Neuronal stem cell (in vitro differentiated cells): ENCODE data around the gene VSIR.
A peak's percentile ranks its signal among the peaks of the same experiment; 100 is the strongest.

Experiments used
- DNase-seq: peaks from one replicate; pipeline ENCODE4 v3.0.0-alpha.2; 2013; ENCODE audit warnings: low spot score
- H2AFZ ChIP-seq: one replicate; pipeline ENCODE4 v1.6.1; 2013; ENCODE audit warnings: mild to moderate bottlenecking, low read length, inconsistent platforms
- H2AK5ac ChIP-seq: 2 replicates; pipeline ENCODE4 v1.6.1; 2013; ENCODE audit warnings: low read depth, mild to moderate bottlenecking, inconsistent platforms, low read length, moderate library complexity, mixed read lengths
- H2BK120ac ChIP-seq: 2 replicates; pipeline ENCODE4 v1.6.1; 2013; ENCODE audit warnings: low read depth, mild to moderate bottlenecking, inconsistent platforms, low read length, moderate library complexity, mixed read lengths
- H2BK12ac ChIP-seq: one replicate; pipeline ENCODE4 v1.6.1; 2013; ENCODE audit warnings: low read length, inconsistent platforms
- H2BK15ac ChIP-seq: 2 replicates; pipeline ENCODE4 v1.6.1; 2013; ENCODE audit warnings: mild to moderate bottlenecking, low read length, inconsistent platforms, mixed read lengths
- H2BK5ac ChIP-seq: one replicate; pipeline ENCODE4 v1.6.1; 2013; ENCODE audit warnings: inconsistent platforms, mild to moderate bottlenecking, low read length, moderate library complexity
- H3K14ac ChIP-seq: one replicate; pipeline ENCODE4 v1.6.1; 2013; ENCODE audit warnings: low read length, inconsistent platforms
- H3K18ac ChIP-seq: 2 replicates; pipeline ENCODE4 v1.6.1; 2013; ENCODE audit warnings: low read length, inconsistent platforms
- H3K23ac ChIP-seq: 2 replicates; pipeline ENCODE4 v1.6.1; 2013; ENCODE audit warnings: low read depth, mild to moderate bottlenecking, mixed read lengths, low read length, inconsistent platforms; ENCODE audit not compliant: poor library complexity
- H3K27ac ChIP-seq: replicated peaks from 3 replicates; pipeline ENCODE4 v1.5.1; 2013; ENCODE audit warnings: low read length, inconsistent platforms
- H3K27me3 ChIP-seq, 3 experiments: 2 replicates each; pipeline ENCODE4 v1.6.1; 2013; ENCODE audit warnings: low read length in 3 of 3, mild to moderate bottlenecking in 2 of 3, inconsistent platforms in 1 of 3, low read depth in 1 of 3, mixed read lengths in 1 of 3, moderate library complexity in 1 of 3; ENCODE audit not compliant: control insufficient read depth in 3 of 3, insufficient read depth in 3 of 3
- H3K36me3 ChIP-seq, 2 donors: replicated peaks in 1 of 2; 2 replicates each; pipeline ENCODE4 v1.6.1; 2013; ENCODE audit warnings: low read length in 2 of 2; ENCODE audit not compliant: control insufficient read depth in 2 of 2, insufficient read depth in 2 of 2
- H3K4ac ChIP-seq: 2 replicates; pipeline ENCODE4 v1.6.1; 2013; ENCODE audit warnings: inconsistent platforms, mild to moderate bottlenecking, low read length, moderate library complexity
- H3K4me1 ChIP-seq, 2 donors: 1 replicate in 1 of 2; 2 replicates in 1 of 2; pipeline ENCODE4 v1.6.1; 2013; ENCODE audit warnings: low read length in 2 of 2, low read depth in 1 of 2; ENCODE audit not compliant: control insufficient read depth in 2 of 2, insufficient read depth in 1 of 2
- H3K4me2 ChIP-seq: one replicate; pipeline ENCODE4 v1.6.1; 2013; ENCODE audit warnings: mild to moderate bottlenecking, low read length, inconsistent platforms; ENCODE audit not compliant: insufficient read depth, poor library complexity, severe bottlenecking
- H3K4me3 ChIP-seq, 2 donors: 2 replicates each; pipeline ENCODE4 v1.5.1; 2013; ENCODE audit warnings: low read length in 2 of 2, mild to moderate bottlenecking in 2 of 2, inconsistent platforms in 1 of 2, moderate library complexity in 1 of 2
- H3K79me1 ChIP-seq: one replicate; pipeline ENCODE4 v1.6.1; 2013; ENCODE audit warnings: low read depth, mild to moderate bottlenecking, inconsistent platforms, low read length, moderate library complexity
- H3K9ac ChIP-seq: one replicate; pipeline ENCODE4 v1.6.1; 2013; ENCODE audit warnings: mild to moderate bottlenecking, low read depth, low read length, inconsistent platforms; ENCODE audit not compliant: poor library complexity
- H3K9me3 ChIP-seq, 2 donors: replicated peaks in 1 of 2; 2 replicates each; pipeline versions ENCODE3 to v1.6.1; 2013; ENCODE audit warnings: low read length in 2 of 2, mild to moderate bottlenecking in 2 of 2, inconsistent platforms in 1 of 2, low read depth in 1 of 2, mixed read lengths in 1 of 2, moderate library complexity in 1 of 2; ENCODE audit not compliant: control insufficient read depth in 2 of 2, insufficient read depth in 1 of 2
- H4K8ac ChIP-seq: one replicate; pipeline ENCODE4 v1.6.1; 2013; ENCODE audit warnings: low read depth, mild to moderate bottlenecking, inconsistent platforms, low read length, moderate library complexity
- H4K91ac ChIP-seq: one replicate; pipeline ENCODE4 v1.6.1; 2013; ENCODE audit warnings: low read length, low read depth, mild to moderate bottlenecking, inconsistent platforms; ENCODE audit not compliant: poor library complexity
- WGBS, 2 donors: extraction: QIAGEN DNeasy Blood & Tissue Kit; methylation state at CpG; one replicate each; pipeline ENCODE4 v1.1.7; 2013; ENCODE audit warnings: missing lambda C conversion rate in 2 of 2, mixed read lengths in 1 of 2; ENCODE audit not compliant: insufficient read length in 2 of 2, insufficient replicate concordance in 1 of 2; ENCODE audit errors: extremely low coverage in 2 of 2; 5-methylcytosine and 5-hydroxymethylcytosine counted together

VSIR gene

DNA sequence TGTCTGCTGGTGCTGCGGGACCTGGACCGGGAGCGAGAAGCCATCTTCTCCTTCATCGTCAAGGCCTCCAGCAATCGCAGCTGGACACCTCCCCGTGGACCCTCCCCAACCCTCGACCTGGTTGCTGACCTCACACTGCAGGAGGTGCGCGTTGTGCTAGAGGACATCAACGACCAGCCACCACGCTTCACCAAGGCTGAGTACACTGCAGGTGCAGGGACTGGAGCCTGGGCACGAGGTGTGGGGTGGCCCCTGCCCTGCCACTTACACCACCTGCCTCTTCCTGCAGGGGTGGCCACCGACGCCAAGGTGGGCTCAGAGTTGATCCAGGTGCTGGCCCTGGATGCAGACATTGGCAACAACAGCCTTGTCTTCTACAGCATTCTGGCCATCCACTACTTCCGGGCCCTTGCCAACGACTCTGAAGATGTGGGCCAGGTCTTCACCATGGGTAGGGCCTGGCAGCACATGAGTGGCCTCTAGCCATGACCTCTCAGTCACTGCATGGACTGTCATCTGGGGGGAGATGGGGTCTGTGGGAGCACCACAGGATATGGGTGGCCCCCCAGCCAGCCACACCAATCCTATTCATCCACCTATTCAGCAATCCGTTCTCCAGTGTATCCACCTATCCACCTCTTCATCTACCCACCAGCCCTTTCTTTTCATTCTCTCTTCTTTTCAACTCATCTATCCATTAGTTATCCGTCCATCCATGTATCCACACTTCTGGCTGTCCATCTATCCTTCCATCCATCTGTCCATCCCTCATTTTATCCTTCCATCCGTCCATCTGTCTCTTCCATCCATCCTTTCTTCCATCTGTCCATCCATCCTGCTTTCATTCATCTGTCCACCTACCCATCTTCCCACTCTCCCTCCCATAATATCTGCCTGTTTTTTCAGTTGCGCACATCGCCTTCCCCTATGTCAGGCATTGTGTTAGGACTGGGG, 34.5 kb upstream of the VSIR start:
- no peak overlapping the region for H3K27ac ChIP-seq
- no peak overlapping the region for H2BK15ac ChIP-seq
- H4K91ac ChIP-seq: no peak overlapping the region
- no peak overlapping the region for H3K4me2 ChIP-seq
- H2BK120ac ChIP-seq: no peak overlapping the region
- peak overlapping the region; percentile 17 for H2BK12ac ChIP-seq
- H3K9me3 ChIP-seq: no peaks in the 10 kb centered on the region
- H3K4ac ChIP-seq: no peak overlapping the region
- peak overlapping the region; percentile 59 for H3K23ac ChIP-seq
- H3K4me3 ChIP-seq: no peak overlapping the region
- no peaks in the 10 kb centered on the region for H3K79me1 ChIP-seq
- no peak for DNase-seq
- 100% methylated on average over 1 of the region's 21 CpGs; no CpG with 5 or more reads in 1 of the 2 donors for WGBS, 2 donors
- H3K14ac ChIP-seq: peak overlapping the region; percentile 91
- no peak overlapping the region for H2BK5ac ChIP-seq
- peaks cover 0 to 19% (median 7%) of the 10 kb centered on the region in 3 experiments for H3K27me3 ChIP-seq
- H3K4me1 ChIP-seq: peaks cover 0 to 7% of the 10 kb centered on the region in 2 donors
- no peak overlapping the region for H2AFZ ChIP-seq
- peaks cover 0 to 4% of the 10 kb centered on the region in 2 donors for H3K36me3 ChIP-seq
- H3K18ac ChIP-seq: peak overlapping the region; percentile 27
- H4K8ac ChIP-seq: peak overlapping the region; percentile 95
- peak overlapping the region; percentile 76 for H2AK5ac ChIP-seq
- no peak overlapping the region for H3K9ac ChIP-seq

- H3K4me3 ChIP-seq: no peak overlapping the region
- H2BK120ac ChIP-seq: no peak overlapping the region
- no peak overlapping the region for H3K18ac ChIP-seq
- peak overlapping the region; percentile 76 for H2AK5ac ChIP-seq
- WGBS, 2 donors: no CpG with 5 or more reads among the region's 23 CpGs
- H4K8ac ChIP-seq: peak overlapping the region; percentile 95
- H3K4ac ChIP-seq: no peak overlapping the region
- H3K9me3 ChIP-seq: no peaks in the 10 kb centered on the region
- H3K79me1 ChIP-seq: no peaks in the 10 kb centered on the region
- H2BK12ac ChIP-seq: peak overlapping the region; percentile 17
- peaks cover 0 to 2% of the 10 kb centered on the region in 2 donors for H3K36me3 ChIP-seq
- no peak overlapping the region for H4K91ac ChIP-seq
- peak overlapping the region; percentile 91 for H3K14ac ChIP-seq
- peak overlapping the region; percentile 59 for H3K23ac ChIP-seq
- no peak overlapping the region for H3K4me2 ChIP-seq
- DNase-seq: no peak
- no peak overlapping the region for H2BK5ac ChIP-seq
- H3K27ac ChIP-seq: no peak overlapping the region
- no peak overlapping the region for H2BK15ac ChIP-seq
- H3K9ac ChIP-seq: no peak overlapping the region
- H2AFZ ChIP-seq: no peak overlapping the region
- H3K27me3 ChIP-seq: peaks cover 0 to 19% (median 7%) of the 10 kb centered on the region in 3 experiments
- H3K4me1 ChIP-seq: peaks cover 0 to 5% of the 10 kb centered on the region in 2 donors
Measured at GRCh38 chr10:71806704-71807556, 33.6 kb upstream of the VSIR start.

- H2AK5ac ChIP-seq: peak overlapping the region; percentile 6
- H3K27me3 ChIP-seq: peaks cover 0 to 19% (median 7%) of the 10 kb centered on the region in 3 experiments
- no peak overlapping the region for H4K8ac ChIP-seq
- no peak overlapping the region for H3K4me3 ChIP-seq
- no peak overlapping the region for H2BK120ac ChIP-seq
- WGBS, 2 donors: no CpG with 5 or more reads among the region's 41 CpGs
- peaks cover 0 to 2% of the 10 kb centered on the region in 2 donors for H3K36me3 ChIP-seq
- H2BK12ac ChIP-seq: no peak overlapping the region
- H2BK5ac ChIP-seq: no peak overlapping the region
- no peaks in the 10 kb centered on the region for H3K79me1 ChIP-seq
- H3K27ac ChIP-seq: no peak overlapping the region
- DNase-seq: peak; percentile 30
- H4K91ac ChIP-seq: no peak overlapping the region
- no peak overlapping the region for H3K4ac ChIP-seq
- H3K23ac ChIP-seq: peak overlapping the region; percentile 25
- H3K4me2 ChIP-seq: no peak overlapping the region
- H3K14ac ChIP-seq: peak overlapping the region; percentile 4
- peak overlapping the region; percentile 74 for H3K18ac ChIP-seq
- no peaks in the 10 kb centered on the region for H3K9me3 ChIP-seq
- no peak overlapping the region for H2BK15ac ChIP-seq
- no peak overlapping the region for H3K9ac ChIP-seq
- peaks cover 0 to 5% of the 10 kb centered on the region in 2 donors for H3K4me1 ChIP-seq
- no peak overlapping the region for H2AFZ ChIP-seq
Measured at GRCh38 chr10:71805776-71806703, 32.7 kb upstream of the VSIR start.
